Peyer's patch (tissue), 4 donors: ENCODE results near the gene STAT2.

Source experiments
- CTCF ChIP-seq, 6 experiments: fragments of 450-650 bp in 4 of 6; fragments of 200-600 bp in 2 of 6; sonication (generic) in 1 of 6; IDR thresholded peaks; one replicate each; pipeline ENCODE4 v1.5.1; 2017 to 2019; ENCODE audit warnings: antibody characterized with exemption in 6 of 6, mild to moderate bottlenecking in 3 of 6, moderate library complexity in 1 of 6
- POLR2A ChIP-seq, 2 donors: fragments of 450-650 bp; IDR thresholded peaks; one replicate each; pipeline ENCODE4 v1.5.1; 2017; ENCODE audit warnings: antibody characterized with exemption in 2 of 2, mild to moderate bottlenecking in 2 of 2, moderate library complexity in 2 of 2

- TF ChIP-seq CTCF (IDR thresholded peaks at IDR 0.05) (no peak), POLR2A (IDR thresholded peaks at IDR 0.05) (no peak)
Measured at GRCh38 chr12:56297400-56297799, 62.5 kb downstream of the STAT2 start.
